ENCODE measurements around the gene SMARCB1.

The SMARCB1 gene

DNA sequence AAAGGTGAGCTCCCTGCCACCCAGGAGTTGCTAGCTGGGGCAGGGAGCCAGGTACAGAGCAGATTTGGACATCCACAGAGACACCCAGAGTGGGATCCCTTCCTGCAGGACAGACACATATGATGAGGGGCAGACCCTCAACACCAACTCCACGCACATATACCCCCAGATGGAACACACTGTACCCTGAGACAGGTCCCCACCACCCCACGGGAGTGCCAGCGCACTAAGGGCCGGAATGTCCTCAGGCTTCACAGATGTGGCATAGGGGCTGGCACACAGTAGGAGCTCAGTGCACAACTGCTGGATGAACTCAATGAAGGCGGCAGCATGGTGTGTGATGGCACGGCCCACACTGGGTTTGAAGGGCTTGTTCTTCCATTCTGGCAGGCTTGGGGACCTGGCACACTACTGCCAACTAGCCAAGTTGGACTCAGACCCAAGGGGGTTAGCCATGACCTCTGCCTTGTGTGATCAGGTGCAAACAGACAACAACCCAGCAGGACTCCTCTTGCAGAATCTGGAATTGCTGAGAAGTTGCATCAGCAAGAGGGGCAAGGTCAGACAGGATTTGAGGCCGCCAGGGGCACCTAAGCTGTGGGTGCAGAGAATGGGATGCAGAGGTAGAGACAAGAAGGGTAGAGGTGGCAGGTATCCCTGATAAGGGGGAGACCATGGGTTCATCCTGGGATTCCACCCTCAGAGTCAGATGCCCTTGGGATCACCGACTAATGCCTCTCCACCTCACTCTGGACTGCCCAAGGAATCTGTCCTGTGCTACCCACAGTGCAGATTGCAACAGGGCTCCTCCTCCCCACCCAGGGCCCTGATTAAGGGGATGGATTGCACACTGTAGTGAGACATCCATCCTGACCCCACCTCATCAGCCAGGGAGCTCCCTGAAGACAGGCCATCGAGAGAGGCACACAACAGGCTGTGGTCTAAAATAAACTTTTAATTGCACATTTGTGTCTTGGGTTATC lies 21.6 kb upstream of the SMARCB1 start:
- Histone ChIP-seq H2AK5ac (ENCODE audit: low read depth, low read length) (peak overlapping the region; percentile 99), H3K14ac (ENCODE audit: low read length) (no peak overlapping the region), H3K27me3 (ENCODE audit: control insufficient read depth in 3 of 3, insufficient read depth in 3 of 3, low read depth in 1 of 3, low read length in 3 of 3) (peaks cover 0 to 4% (median 0%) of the 10 kb centered on the region in 3 experiments), H2BK12ac (ENCODE audit: low read length) (no peak overlapping the region), H2BK120ac (ENCODE audit: low read depth, low read length) (no peak overlapping the region), H3K23ac (ENCODE audit: low read depth, low read length, poor library complexity) (no peak overlapping the region), H3K4me3 (ENCODE audit: low read length in 2 of 2) (peak overlapping the region in 1 of 2 donors; percentile 6), H3K79me1 (ENCODE audit: low read depth, low read length) (no peaks in the 10 kb centered on the region), H3K9ac (ENCODE audit: low read depth, low read length, poor library complexity) (no peak overlapping the region), H2BK15ac (ENCODE audit: low read length) (peak overlapping the region; percentile 96), H3K4me1 (ENCODE audit: control insufficient read depth in 2 of 2, insufficient read depth in 1 of 2, low read depth in 1 of 2, low read length in 2 of 2) (peaks cover 16 to 25% of the 10 kb centered on the region in 2 donors), H4K91ac (ENCODE audit: low read depth, low read length, poor library complexity) (no peak overlapping the region), H3K36me3 (replicated peaks in 1 of 2; ENCODE audit: control insufficient read depth in 2 of 2, insufficient read depth in 2 of 2, low read length in 2 of 2) (peaks cover 0 to 13% of the 10 kb centered on the region in 2 donors), H4K8ac (ENCODE audit: low read depth, low read length) (peak overlapping the region; percentile 19), H2AFZ (ENCODE audit: low read length) (no peak overlapping the region), H2BK5ac (ENCODE audit: low read length) (no peak overlapping the region), H3K27ac (replicated peaks; ENCODE audit: low read length) (no peak overlapping the region), H3K9me3 (replicated peaks in 1 of 2; ENCODE audit: control insufficient read depth in 2 of 2, insufficient read depth in 1 of 2, low read depth in 1 of 2, low read length in 2 of 2) (no peaks in the 10 kb centered on the region), H3K4ac (ENCODE audit: low read length) (no peak overlapping the region), H3K18ac (ENCODE audit: low read length) (no peak overlapping the region), H3K4me2 (ENCODE audit: insufficient read depth, low read length, poor library complexity, severe bottlenecking) (no peak overlapping the region)
- WGBS, 2 donors (ENCODE audit: extremely low coverage in 2 of 2, insufficient read length in 2 of 2, insufficient replicate concordance in 1 of 2), result no CpG with 5 or more reads among the region's 9 CpGs
- no peak for DNase-seq (ENCODE audit: low spot score)

DNA sequence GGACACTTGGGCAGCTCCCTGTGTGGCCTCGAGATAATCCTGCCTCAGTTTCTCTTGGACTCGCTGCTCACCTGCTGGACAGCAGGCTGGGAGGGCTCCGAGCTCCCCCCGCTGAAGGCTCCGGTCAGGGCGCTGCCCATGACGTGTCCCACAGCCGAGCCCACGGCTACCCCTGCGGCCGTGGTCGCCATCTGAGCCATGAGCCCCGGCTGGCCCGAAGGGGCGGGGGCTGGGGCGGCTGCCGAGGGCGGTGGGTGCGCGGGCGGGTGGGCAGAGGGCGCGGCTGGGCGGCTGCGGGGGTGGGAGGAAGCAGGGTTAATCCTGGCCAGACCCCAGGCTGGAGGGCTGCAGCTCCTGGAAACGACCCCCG lies 19.5 kb upstream of the SMARCB1 start:
- H2AK5ac ChIP-seq (ENCODE audit: low read depth, low read length), result peak overlapping the region; percentile 82
- H3K27me3 ChIP-seq (ENCODE audit: control insufficient read depth in 3 of 3, insufficient read depth in 3 of 3, low read depth in 1 of 3, low read length in 3 of 3), result peaks cover 0 to 4% (median 0%) of the 10 kb centered on the region in 3 experiments
- no peaks in the 10 kb centered on the region for H3K79me1 ChIP-seq (ENCODE audit: low read depth, low read length)
- no peak overlapping the region for H4K91ac ChIP-seq (ENCODE audit: low read depth, low read length, poor library complexity)
- no peaks in the 10 kb centered on the region for H3K9me3 ChIP-seq (replicated peaks in 1 of 2; ENCODE audit: control insufficient read depth in 2 of 2, insufficient read depth in 1 of 2, low read depth in 1 of 2, low read length in 2 of 2)
- H3K4me1 ChIP-seq (ENCODE audit: control insufficient read depth in 2 of 2, insufficient read depth in 1 of 2, low read depth in 1 of 2, low read length in 2 of 2), result peaks cover 20 to 30% of the 10 kb centered on the region in 2 donors
- peak overlapping the region; percentile 63 to 92 for H3K4me3 ChIP-seq (ENCODE audit: low read length in 2 of 2)
- H3K36me3 ChIP-seq (replicated peaks in 1 of 2; ENCODE audit: control insufficient read depth in 2 of 2, insufficient read depth in 2 of 2, low read length in 2 of 2), result peaks cover 0 to 13% of the 10 kb centered on the region in 2 donors
- H3K4ac ChIP-seq (ENCODE audit: low read length), result no peak overlapping the region
- H2BK15ac ChIP-seq (ENCODE audit: low read length), result peak overlapping the region; percentile 93
- no peak overlapping the region for H2BK120ac ChIP-seq (ENCODE audit: low read depth, low read length)
- peak overlapping the region; percentile 99 for H3K18ac ChIP-seq (ENCODE audit: low read length)
- peak overlapping the region; percentile 91 for H3K14ac ChIP-seq (ENCODE audit: low read length)
- H4K8ac ChIP-seq (ENCODE audit: low read depth, low read length), result no peak overlapping the region
- H2BK12ac ChIP-seq (ENCODE audit: low read length), result no peak overlapping the region
- no CpG with 5 or more reads among the region's 27 CpGs for WGBS, 2 donors (ENCODE audit: extremely low coverage in 2 of 2, insufficient read length in 2 of 2, insufficient replicate concordance in 1 of 2)
- peak overlapping the region; percentile 93 for H2AFZ ChIP-seq (ENCODE audit: low read length)
- no peak overlapping the region for H3K27ac ChIP-seq (replicated peaks; ENCODE audit: low read length)
- DNase-seq (ENCODE audit: low spot score), result no peak
- H2BK5ac ChIP-seq (ENCODE audit: low read length), result no peak overlapping the region
- H3K9ac ChIP-seq (ENCODE audit: low read depth, low read length, poor library complexity), result peak overlapping the region; percentile 89
- H3K23ac ChIP-seq (ENCODE audit: low read depth, low read length, poor library complexity), result peak overlapping the region; percentile 11
- H3K4me2 ChIP-seq (ENCODE audit: insufficient read depth, low read length, poor library complexity, severe bottlenecking), result peak overlapping the region; percentile 92

DNA sequence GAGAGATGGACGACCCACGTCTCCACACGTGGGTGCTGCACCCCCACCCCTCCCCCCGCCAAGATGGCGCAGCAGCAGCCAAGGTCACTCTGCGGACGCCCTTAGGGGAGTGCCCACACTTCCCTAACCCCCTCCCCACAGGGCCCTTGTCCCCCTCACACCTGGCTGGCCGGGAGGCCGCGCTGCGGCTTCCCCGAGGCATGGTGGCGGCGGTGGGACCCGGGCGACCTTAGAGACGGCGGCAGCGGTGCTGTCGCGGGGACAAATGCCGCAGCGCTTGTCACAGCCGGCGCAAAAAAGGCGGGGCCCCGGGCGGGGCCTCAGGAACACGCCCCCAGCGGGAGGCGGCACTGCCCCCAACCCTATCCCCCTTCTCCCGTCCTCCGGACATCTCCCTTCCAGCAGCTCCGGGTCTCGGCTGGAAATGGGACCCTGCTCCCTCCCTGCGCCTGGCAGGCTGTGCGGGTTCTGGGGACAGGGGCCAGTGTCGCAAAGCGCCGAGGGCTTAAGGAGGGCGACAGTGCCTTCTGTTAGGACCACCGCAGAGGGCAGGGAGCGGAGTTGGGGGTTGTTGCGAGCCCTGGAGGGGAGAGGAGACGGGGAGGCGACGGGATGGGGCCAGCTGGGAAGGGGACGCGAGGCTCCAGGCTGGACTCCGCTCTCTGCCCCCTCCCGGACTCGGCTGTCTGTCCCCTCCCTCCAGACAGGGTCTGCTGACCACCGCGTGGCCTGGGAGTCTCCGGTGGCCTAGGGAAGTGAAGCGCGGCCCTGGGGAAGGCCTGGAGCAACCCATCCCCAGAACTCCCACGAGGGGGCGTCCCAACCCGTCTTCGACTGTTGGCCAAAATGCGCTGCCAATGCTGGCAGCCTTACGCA lies 18.9 kb upstream of the SMARCB1 start, which contains the start of gene CHCHD10:
CHCHD10 (minus strand) TSS at position 300 of the 876 bp plus-strand sequence; CDS start at position 202, 98 bp downstream.
- H3K9me3 ChIP-seq (replicated peaks in 1 of 2; ENCODE audit: control insufficient read depth in 2 of 2, insufficient read depth in 1 of 2, low read depth in 1 of 2, low read length in 2 of 2), result no peaks in the 10 kb centered on the region
- no peak within 1 kb of the TSS for H3K4ac ChIP-seq (ENCODE audit: low read length)
- no peak within 1 kb of the TSS for H4K91ac ChIP-seq (ENCODE audit: low read depth, low read length, poor library complexity)
- H3K4me2 ChIP-seq (ENCODE audit: insufficient read depth, low read length, poor library complexity, severe bottlenecking), result peak within 1 kb of the TSS; percentile 92
- H2AK5ac ChIP-seq (ENCODE audit: low read depth, low read length), result peak within 1 kb of the TSS; percentile 82
- WGBS, 2 donors (ENCODE audit: extremely low coverage in 2 of 2, insufficient read length in 2 of 2, insufficient replicate concordance in 1 of 2), result no CpG with 5 or more reads among the region's 63 CpGs
- peak within 1 kb of the TSS; percentile 96 for H3K23ac ChIP-seq (ENCODE audit: low read depth, low read length, poor library complexity)
- H3K14ac ChIP-seq (ENCODE audit: low read length), result peak within 1 kb of the TSS; percentile 91
- peak within 1 kb of the TSS; percentile 93 for H2AFZ ChIP-seq (ENCODE audit: low read length)
- H3K4me1 ChIP-seq (ENCODE audit: control insufficient read depth in 2 of 2, insufficient read depth in 1 of 2, low read depth in 1 of 2, low read length in 2 of 2), result peaks cover 17 to 27% of the 10 kb centered on the region in 2 donors
- no peak within 1 kb of the TSS for H2BK5ac ChIP-seq (ENCODE audit: low read length)
- DNase-seq (ENCODE audit: low spot score), result peak; percentile 87
- no peaks in the 10 kb centered on the region for H3K79me1 ChIP-seq (ENCODE audit: low read depth, low read length)
- peak within 1 kb of the TSS; percentile 51 for H2BK120ac ChIP-seq (ENCODE audit: low read depth, low read length)
- H3K36me3 ChIP-seq (replicated peaks in 1 of 2; ENCODE audit: control insufficient read depth in 2 of 2, insufficient read depth in 2 of 2, low read length in 2 of 2), result peaks cover 0 to 13% of the 10 kb centered on the region in 2 donors
- peak within 1 kb of the TSS; percentile 97 for H2BK15ac ChIP-seq (ENCODE audit: low read length)
- peak within 1 kb of the TSS; percentile 63 to 92 for H3K4me3 ChIP-seq (ENCODE audit: low read length in 2 of 2)
- H3K18ac ChIP-seq (ENCODE audit: low read length), result peak within 1 kb of the TSS; percentile 99
- peak within 1 kb of the TSS; percentile 91 for H3K9ac ChIP-seq (ENCODE audit: low read depth, low read length, poor library complexity)
- peaks cover 0 to 5% (median under 1%) of the 10 kb centered on the region in 3 experiments for H3K27me3 ChIP-seq (ENCODE audit: control insufficient read depth in 3 of 3, insufficient read depth in 3 of 3, low read depth in 1 of 3, low read length in 3 of 3)
- H3K27ac ChIP-seq (replicated peaks; ENCODE audit: low read length), result peak within 1 kb of the TSS; percentile 80
- H2BK12ac ChIP-seq (ENCODE audit: low read length), result peak within 1 kb of the TSS; percentile 48
- peak within 1 kb of the TSS; percentile 75 for H4K8ac ChIP-seq (ENCODE audit: low read depth, low read length)
